GM19438 (cell line): ENCODE results near the gene KCTD5.

Experiments
- ATAC-seq: cut with Tn5 transposase; IDR thresholded peaks from one replicate; pipeline ENCODE4 v1.9.1; 2021; ENCODE audit warnings: low read depth; ENCODE audit not compliant: unreplicated experiment

The KCTD5 gene

DNA sequence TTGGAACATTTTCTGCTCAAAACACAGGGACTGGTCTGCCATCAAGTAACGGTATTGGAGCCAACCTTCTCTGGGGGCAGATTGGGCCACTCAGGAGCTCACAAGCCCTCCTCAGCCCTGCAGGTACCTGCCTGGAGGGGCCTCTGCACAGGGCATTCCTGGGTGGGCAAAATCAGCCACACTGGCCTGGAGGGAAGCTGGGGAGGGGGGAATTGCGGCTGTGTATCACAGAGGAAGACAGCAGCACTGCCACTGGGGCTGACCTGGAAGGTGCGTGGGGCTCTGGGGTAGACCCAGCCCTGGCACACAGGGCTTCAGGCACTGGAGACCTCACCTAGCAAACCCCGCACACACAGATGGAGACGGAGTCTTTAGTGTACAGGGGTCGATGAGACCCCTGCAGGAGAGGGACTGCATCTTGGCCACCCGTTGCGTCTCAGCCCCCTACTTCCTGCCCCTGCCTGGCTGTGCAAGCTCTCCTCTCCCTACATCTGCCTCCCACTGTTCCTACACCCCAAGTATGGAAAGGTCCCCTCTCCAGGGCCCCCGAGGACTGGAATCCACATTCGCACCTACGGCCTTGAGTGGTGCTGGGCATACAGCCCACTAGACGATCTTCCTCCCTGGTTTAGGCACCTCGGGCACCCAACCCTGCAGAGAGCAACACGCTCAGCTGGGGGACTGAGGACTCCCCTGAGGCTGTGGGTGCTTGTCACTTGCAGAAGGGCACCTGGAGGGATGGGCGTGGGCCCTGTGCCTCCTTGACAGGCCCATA, 63.0 kb downstream of the KCTD5 start:
- no peak for ATAC-seq

DNA sequence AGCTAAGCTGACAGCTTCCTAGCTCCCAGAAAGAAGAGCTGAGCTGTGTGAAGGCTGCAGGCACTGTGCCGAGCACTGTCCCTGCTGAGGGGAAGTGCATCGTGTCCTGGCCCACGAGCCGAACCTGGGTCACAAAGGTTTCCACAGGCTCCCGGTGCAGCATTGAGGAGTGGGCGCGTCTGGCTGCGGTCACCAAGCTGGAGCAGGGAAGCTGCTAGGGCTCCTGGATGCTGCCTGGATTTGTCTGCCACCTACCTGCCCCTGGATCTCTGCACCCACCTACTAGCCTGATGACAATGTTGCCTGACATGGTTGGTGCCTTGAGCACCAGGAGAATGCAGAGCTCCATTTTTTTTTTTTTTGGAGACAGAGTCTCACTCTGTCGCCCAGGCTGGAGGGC, 63.6 kb downstream of the KCTD5 start:
- no peak for ATAC-seq

DNA sequence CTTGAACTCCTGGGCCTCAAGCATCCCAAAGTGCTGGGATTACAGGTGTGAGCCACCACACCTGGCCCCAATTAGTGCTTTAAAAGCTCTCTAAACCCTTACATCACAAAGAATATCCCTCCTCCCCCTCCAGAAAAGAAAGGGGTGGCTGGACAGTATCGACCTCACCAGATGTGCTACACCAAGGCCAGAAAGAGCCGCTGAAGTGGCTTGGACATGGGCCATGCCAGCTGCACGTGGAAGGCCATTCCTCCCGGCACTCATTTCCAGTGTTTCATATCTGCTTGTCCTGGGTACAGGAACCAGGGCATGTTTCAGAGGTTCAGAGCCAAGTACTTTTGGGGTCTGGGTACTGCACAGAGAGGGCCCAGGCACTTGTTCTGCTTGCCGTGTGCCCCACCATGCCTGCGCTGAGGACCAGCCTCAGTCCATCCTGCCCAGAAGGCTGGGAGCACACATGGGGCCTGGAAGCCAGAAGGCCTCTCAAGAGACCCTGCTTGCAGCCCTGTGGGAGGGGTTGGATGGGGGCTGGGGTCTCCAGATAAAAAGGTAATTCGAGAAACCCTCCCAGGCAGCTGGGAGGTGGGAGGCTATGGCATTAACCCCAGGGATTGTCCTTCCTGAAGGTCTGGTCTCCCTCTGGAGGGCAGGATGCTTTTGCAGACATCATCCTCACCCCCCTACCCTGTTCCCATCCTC, 66.6 kb downstream of the KCTD5 start:
- no peak for ATAC-seq

DNA sequence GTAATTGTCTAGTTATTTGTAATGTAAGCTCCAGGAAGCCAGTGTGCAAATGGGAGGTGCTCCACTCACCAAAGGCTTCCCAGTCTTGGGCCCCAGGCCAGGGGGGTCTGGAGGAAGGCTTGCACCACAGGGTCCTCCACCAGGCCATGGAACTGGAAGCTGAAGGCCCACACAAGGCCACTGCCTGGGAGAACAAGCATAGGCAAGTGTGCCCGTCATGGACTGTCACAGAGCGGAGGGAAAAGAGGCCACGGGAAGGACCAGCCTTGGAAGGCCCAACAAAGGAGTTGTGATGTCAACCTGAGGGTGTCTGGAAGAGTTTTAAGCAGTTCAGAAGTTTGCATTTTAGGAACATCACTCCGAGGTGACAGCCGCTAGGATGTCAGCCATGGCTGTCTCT, 67.2 kb downstream of the KCTD5 start:
- no peak for ATAC-seq

DNA sequence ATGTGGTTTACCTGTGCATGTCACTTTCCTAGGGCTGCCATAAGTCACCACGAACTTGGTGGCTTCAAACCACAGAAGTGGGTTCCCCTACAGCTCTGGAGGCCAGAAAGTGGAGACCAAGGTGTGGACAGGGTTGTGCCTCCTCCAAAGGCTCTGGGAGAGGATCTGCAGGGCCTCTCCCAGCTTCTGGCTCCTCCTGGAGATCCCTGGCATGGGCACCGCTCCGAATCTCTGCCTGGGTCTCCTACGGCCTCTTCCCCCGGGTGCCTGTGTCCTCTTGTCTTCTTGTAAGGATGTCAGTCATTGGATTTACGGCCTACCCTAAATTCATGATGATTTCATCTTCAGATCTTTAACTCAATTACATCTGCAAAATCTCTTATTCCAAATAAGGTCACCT, 67.6 kb downstream of the KCTD5 start:
- ATAC-seq, result no peak

- ATAC-seq, result peak; percentile 30
Observed at GRCh38 chr16:2751577-2752034, 69.3 kb downstream of the KCTD5 start.

DNA sequence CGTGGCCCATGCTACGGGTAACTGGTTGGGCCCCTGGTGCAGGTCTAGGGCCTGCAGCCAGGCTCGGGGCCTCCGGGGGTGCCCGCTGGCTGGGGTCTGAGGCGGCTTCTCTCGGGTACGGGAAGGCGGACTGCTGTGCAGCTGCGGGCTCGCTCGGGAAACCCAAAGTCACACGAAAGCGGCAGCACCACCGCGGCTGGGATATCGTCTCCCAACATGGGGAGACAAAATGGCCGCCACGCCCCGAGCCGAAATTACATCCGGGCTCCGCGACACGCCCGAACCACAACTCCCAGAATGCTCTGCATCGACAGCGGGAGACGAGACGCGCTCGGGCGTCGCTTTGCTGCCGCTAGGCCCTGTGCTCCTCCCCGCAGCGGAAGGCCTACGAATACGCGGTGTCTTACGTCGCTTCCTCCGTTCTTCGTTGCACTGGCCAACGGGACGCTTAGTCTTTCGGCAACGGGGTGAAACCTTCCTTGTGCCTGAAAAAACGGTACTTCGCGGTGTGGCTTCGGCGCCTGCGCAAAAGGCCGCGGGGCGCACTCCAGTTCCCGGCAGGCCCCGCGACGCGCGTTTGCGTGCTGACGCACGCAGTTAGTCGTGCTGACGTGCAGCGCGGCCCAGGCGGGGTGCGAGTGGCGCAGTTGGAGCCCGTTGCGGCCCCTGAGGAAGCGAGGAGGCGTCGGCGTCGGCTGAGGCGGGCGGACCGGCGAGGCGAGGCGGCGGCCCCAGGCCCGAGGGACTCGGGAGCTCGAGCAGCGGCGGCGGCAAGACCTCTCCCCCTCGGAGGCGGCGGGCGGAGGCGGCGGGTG, 69.9 kb downstream of the KCTD5 start, which contains the start of gene SRRM2:
Gene SRRM2, plus strand, starts transcription at position 604 of the 815 bp plus-strand sequence. CDS start 3,727 bp downstream, outside the sequence.
- peak; percentile 78 for ATAC-seq

DNA sequence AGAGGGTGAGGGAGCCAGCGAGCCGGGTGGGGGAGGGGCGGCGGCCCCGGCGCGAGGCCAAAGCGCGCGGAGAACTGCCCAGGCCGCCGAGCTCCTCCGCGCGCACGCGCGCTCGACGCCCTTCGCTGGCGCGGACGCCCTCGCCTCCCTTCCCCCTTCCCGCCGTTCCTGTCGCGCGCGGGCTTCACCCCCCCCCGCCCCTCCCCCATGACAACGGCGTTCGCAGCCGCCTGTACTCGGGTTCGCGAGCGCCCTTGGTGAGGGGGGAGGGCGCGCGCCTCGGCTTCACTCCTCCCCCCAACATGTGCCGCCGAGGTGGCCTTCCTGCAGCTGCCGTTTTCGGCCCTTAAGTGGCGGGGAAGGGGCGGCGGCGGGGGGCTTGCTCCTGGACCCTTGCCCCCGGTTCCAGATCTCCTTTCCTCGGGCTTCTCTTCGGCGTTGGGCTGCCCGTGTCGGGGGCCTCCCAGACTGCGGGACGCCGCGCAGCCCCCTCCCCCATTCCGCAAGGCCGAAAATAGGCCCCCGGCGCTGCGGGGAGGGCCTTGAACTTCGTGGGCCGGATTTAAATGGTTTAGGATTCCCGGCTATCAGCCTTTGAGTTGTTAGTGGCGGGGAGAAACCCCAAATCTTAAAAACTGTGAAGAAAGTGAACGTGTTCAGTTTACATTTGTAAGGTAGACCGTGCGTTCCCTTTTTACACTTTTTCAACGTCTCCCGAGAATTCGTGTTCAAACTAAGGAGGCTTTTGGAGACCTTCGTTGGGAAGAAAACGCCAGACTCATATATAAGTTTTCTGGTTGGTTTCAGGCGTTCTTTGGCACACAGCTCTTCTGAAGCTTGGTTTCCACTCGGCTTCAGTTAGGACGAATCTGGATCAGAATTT, 70.8 kb downstream of the KCTD5 start:
- peak; percentile 24 for ATAC-seq

GRCh38 chr16:2753733-2754020, 71.4 kb downstream of the KCTD5 start:
- no peak for ATAC-seq

- ATAC-seq, result no peak
Observed at GRCh38 chr16:2755158-2755557, 72.8 kb downstream of the KCTD5 start.

GRCh38 chr16:2756288-2757015, 74.1 kb downstream of the KCTD5 start:
- no peak for ATAC-seq

DNA sequence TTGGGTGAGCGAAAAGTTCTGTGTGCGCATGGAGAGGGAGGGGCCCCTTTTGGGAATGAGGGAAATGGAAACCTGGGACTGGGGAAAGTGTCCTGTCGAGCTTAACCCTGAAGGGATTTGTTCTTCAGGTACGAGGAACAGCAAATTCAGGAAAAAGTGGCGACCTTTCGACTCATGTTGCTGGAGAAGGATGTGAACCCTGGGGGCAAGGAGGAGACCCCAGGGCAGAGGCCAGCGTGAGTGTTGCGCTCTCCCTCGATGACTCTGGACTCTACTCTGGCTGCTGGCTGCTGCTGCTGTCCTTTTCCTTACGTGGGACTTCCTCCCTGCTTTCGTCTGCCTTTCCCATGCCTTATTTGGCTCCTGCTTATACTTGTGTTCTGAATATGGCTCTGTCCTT, 75.0 kb downstream of the KCTD5 start:
- no peak for ATAC-seq
